ENCODE results near the gene NCAM2. TPM values are rescaled to one million over a fixed set of nuclear protein-coding genes. Genes with fewer than 3 reads are reported as not detected.

NCAM2 gene
- total and polyA plus RNA-seq, 2 experiments from 2014 or later: 1.7 to 6.3 TPM

- 75% methylated on average over 2 of the region's 2 CpGs for WGBS (ENCODE audit: low lambda C conversion rate, missing lambda C conversion rate)
- Histone ChIP-seq H3K4me3 (no peak overlapping the region), H3K9me2 (replicated peaks; ENCODE audit: insufficient read depth) (no peaks in the 10 kb centered on the region), H4K20me1 (ENCODE audit: insufficient read depth, poor library complexity, severe bottlenecking) (no peaks in the 10 kb centered on the region), H3K36me3 (replicated peaks; ENCODE audit: insufficient read depth, low read depth) (no peaks in the 10 kb centered on the region), H3K27ac (no peak overlapping the region), H3K4me1 (ENCODE audit: insufficient read depth) (no peaks in the 10 kb centered on the region), H3K27me3 (no peaks in the 10 kb centered on the region), H3K4me2 (no peak overlapping the region), H2AFZ (no peak overlapping the region), H3K9me3 (ENCODE audit: low read depth) (no peaks in the 10 kb centered on the region), H3K79me2 (no peaks in the 10 kb centered on the region)
- no peak for TF ChIP-seq EZH2phosphoT487 (IDR thresholded peaks at IDR 0.05; ENCODE audit: low read depth, severe bottlenecking, unreplicated experiment)
- TF ChIP-seq CTCF (IDR thresholded peaks at IDR 0.05; ENCODE audit: poor library complexity): no peak
- no peak for TF ChIP-seq EZH2 (IDR thresholded peaks at IDR 0.05; ENCODE audit: borderline replicate concordance)
- DNase-seq (ENCODE audit: low spot score): no peak
Measured at GRCh38 chr21:21165063-21165645, 166.9 kb downstream of the NCAM2 start.

- H3K4me3 ChIP-seq: no peak overlapping the region
- no peak overlapping the region for H3K27ac ChIP-seq
- TF ChIP-seq CTCF (IDR thresholded peaks at IDR 0.05; ENCODE audit: poor library complexity): no peak
- TF ChIP-seq EZH2 (IDR thresholded peaks at IDR 0.05; ENCODE audit: borderline replicate concordance): no peak
- TF ChIP-seq EZH2phosphoT487 (IDR thresholded peaks at IDR 0.05; ENCODE audit: low read depth, severe bottlenecking, unreplicated experiment): no peak
- 91% methylated on average over 2 of the region's 2 CpGs for WGBS (ENCODE audit: low lambda C conversion rate, missing lambda C conversion rate)
- H2AFZ ChIP-seq: no peak overlapping the region
- no peaks in the 10 kb centered on the region for H3K4me1 ChIP-seq (ENCODE audit: insufficient read depth)
- no peaks in the 10 kb centered on the region for H3K36me3 ChIP-seq (replicated peaks; ENCODE audit: insufficient read depth, low read depth)
- H4K20me1 ChIP-seq (ENCODE audit: insufficient read depth, poor library complexity, severe bottlenecking): no peaks in the 10 kb centered on the region
- no peaks in the 10 kb centered on the region for H3K9me2 ChIP-seq (replicated peaks; ENCODE audit: insufficient read depth)
- DNase-seq (ENCODE audit: low spot score): no peak
- H3K79me2 ChIP-seq: no peaks in the 10 kb centered on the region
- H3K27me3 ChIP-seq: no peaks in the 10 kb centered on the region
- no peak overlapping the region for H3K4me2 ChIP-seq
- no peaks in the 10 kb centered on the region for H3K9me3 ChIP-seq (ENCODE audit: low read depth)
Measured at GRCh38 chr21:21174676-21175075, 176.5 kb downstream of the NCAM2 start.

GRCh38 chr21:21175798-21176334 is 177.7 kb downstream of the NCAM2 start:
- TF ChIP-seq EZH2phosphoT487 (IDR thresholded peaks at IDR 0.05; ENCODE audit: low read depth, severe bottlenecking, unreplicated experiment) (no peak), EZH2 (IDR thresholded peaks at IDR 0.05; ENCODE audit: borderline replicate concordance) (no peak), CTCF (IDR thresholded peaks at IDR 0.05; ENCODE audit: poor library complexity) (no peak)
- H3K36me3 ChIP-seq (replicated peaks; ENCODE audit: insufficient read depth, low read depth): no peaks in the 10 kb centered on the region
- DNase-seq (ENCODE audit: low spot score): no peak
- no peak overlapping the region for H3K27ac ChIP-seq
- no peak overlapping the region for H3K4me3 ChIP-seq
- H3K4me2 ChIP-seq: no peak overlapping the region
- H3K9me2 ChIP-seq (replicated peaks; ENCODE audit: insufficient read depth): no peaks in the 10 kb centered on the region
- 28% methylated on average over 1 of the region's 1 CpG for WGBS (ENCODE audit: low lambda C conversion rate, missing lambda C conversion rate)
- H2AFZ ChIP-seq: no peak overlapping the region
- H3K9me3 ChIP-seq (ENCODE audit: low read depth): no peaks in the 10 kb centered on the region
- H3K4me1 ChIP-seq (ENCODE audit: insufficient read depth): no peaks in the 10 kb centered on the region
- no peaks in the 10 kb centered on the region for H3K79me2 ChIP-seq
- H4K20me1 ChIP-seq (ENCODE audit: insufficient read depth, poor library complexity, severe bottlenecking): no peaks in the 10 kb centered on the region
- H3K27me3 ChIP-seq: no peaks in the 10 kb centered on the region

All from hepatocyte (in vitro differentiated cells).